H1 (cell line): ENCODE results near the gene CTNNA3. TPM values are rescaled to one million over a fixed set of nuclear protein-coding genes. Genes with fewer than 3 reads are reported as not detected.

Source experiments
- CTCF ChIA-PET: fragments of 300-600 bp; sonication (Branson Sonifier 250); formaldehyde crosslinking; loops from one replicate; lab custom pipeline; 2021; ENCODE audit not compliant: partially characterized antibody; lab: Charles Lee
- POLR2A ChIA-PET: fragments of 300-600 bp; sonication (Branson Sonifier 250); formaldehyde crosslinking; loops from one replicate; lab custom pipeline; 2021; ENCODE audit warnings: inconsistent platforms; ENCODE audit not compliant: partially characterized antibody; lab: Charles Lee
- DNase-seq, 2 experiments: peaks; one replicate each; pipeline versions ENCODE4 v3.0.0 to v3.0.0-alpha.2; 2010 to 2022; ENCODE audit warnings: low spot score in 2 of 2, low read depth in 1 of 2, mixed read lengths in 1 of 2
- FAIRE-seq: peaks from 2 replicates; lab custom pipeline; 2011; peaks lifted over from hg19 to GRCh38; lab: Jason Lieb, UNC
- H2AFZ ChIP-seq: 2 replicates; pipeline ENCODE4 v1.8.1; 2012; ENCODE audit warnings: low read length, inconsistent platforms
- H2AK5ac ChIP-seq: 2 replicates; pipeline ENCODE4 v1.6.1; 2013; ENCODE audit warnings: low read depth, low read length
- H2BK120ac ChIP-seq: replicated peaks from 2 replicates; pipeline ENCODE3; 2013; ENCODE audit warnings: low read depth, low read length, inconsistent platforms
- H2BK12ac ChIP-seq: 2 replicates; pipeline ENCODE4 v1.6.1; 2013; ENCODE audit warnings: low read depth, low read length
- H2BK15ac ChIP-seq: 2 replicates; pipeline ENCODE4 v1.6.1; 2013; ENCODE audit warnings: low read length
- H2BK20ac ChIP-seq: 2 replicates; pipeline ENCODE4 v1.6.1; 2013; ENCODE audit warnings: low read length
- H2BK5ac ChIP-seq: 2 replicates; pipeline ENCODE4 v1.6.1; 2013; ENCODE audit warnings: low read depth, low read length
- H3K14ac ChIP-seq: 2 replicates; pipeline ENCODE4 v1.6.1; 2013; ENCODE audit warnings: inconsistent platforms; ENCODE audit not compliant: insufficient read length
- H3K18ac ChIP-seq: 2 replicates; pipeline ENCODE4 v1.6.1; 2013; ENCODE audit warnings: low read length; ENCODE audit errors: extremely low read depth
- H3K23ac ChIP-seq: 2 replicates; pipeline ENCODE4 v1.6.1; 2013; ENCODE audit warnings: inconsistent platforms; ENCODE audit not compliant: insufficient read length
- H3K23me2 ChIP-seq: 2 replicates; pipeline ENCODE4 v1.6.1; 2013; ENCODE audit warnings: low read depth, low read length
- H3K27ac ChIP-seq: 2 replicates; pipeline ENCODE4 v1.6.1; 2011; ENCODE audit warnings: low read depth, low read length, inconsistent platforms
- H3K27me3 ChIP-seq, 4 experiments: replicated peaks in 1 of 4; 1 replicate in 1 of 4; 2 replicates in 3 of 4; pipeline versions ENCODE4 v1.6.1 to v1.8.1; 2011 to 2013; ENCODE audit warnings: low read length in 3 of 4, mild to moderate bottlenecking in 3 of 4, inconsistent platforms in 2 of 4, mixed read lengths in 2 of 4, moderate library complexity in 1 of 4; ENCODE audit not compliant: control insufficient read depth in 3 of 4, insufficient read depth in 3 of 4; ENCODE audit errors: extremely low read depth in 1 of 4
- H3K36me3 ChIP-seq, 4 experiments: 2 replicates each; pipeline versions ENCODE4 v1.6.1 to v1.8.1; 2011 to 2013; ENCODE audit warnings: mild to moderate bottlenecking in 4 of 4, low read length in 3 of 4, moderate library complexity in 2 of 4, control low read depth in 1 of 4, inconsistent platforms in 1 of 4; ENCODE audit not compliant: insufficient read depth in 4 of 4, control insufficient read depth in 2 of 4
- H3K4ac ChIP-seq: replicated peaks from 2 replicates; pipeline ENCODE3; 2013; ENCODE audit warnings: low read length, low read depth, mixed read lengths, inconsistent platforms; ENCODE audit not compliant: insufficient read length
- H3K4me1 ChIP-seq, 4 experiments: replicated peaks in 1 of 4; 1 replicate in 1 of 4; 2 replicates in 3 of 4; pipeline versions ENCODE4 v1.6.1 to v1.8.1; 2011 to 2013; ENCODE audit warnings: low read length in 3 of 4, inconsistent platforms in 2 of 4, mixed read lengths in 1 of 4; ENCODE audit not compliant: insufficient read depth in 4 of 4, control insufficient read depth in 3 of 4
- H3K4me2 ChIP-seq, 2 experiments: 2 replicates each; pipeline versions ENCODE4 v1.6.1 to v1.8.1; 2011 to 2013; ENCODE audit warnings: low read depth in 2 of 2, low read length in 2 of 2, control low read depth in 1 of 2, inconsistent platforms in 1 of 2, mild to moderate bottlenecking in 1 of 2; ENCODE audit not compliant: insufficient read depth in 1 of 2
- H3K4me3 ChIP-seq, 4 experiments: fragments of 200-600, 300-600 bp in 1 of 4; sonication (generic), shearing (Covaris generic), sonication (Bioruptor Twin) in 1 of 4; 2 replicates each; pipeline versions ENCODE4 v1.5.1 to v1.8.1; 2011 to 2016; ENCODE audit warnings: low read length in 4 of 4, low read depth in 3 of 4, control low read depth in 2 of 4, inconsistent platforms in 2 of 4, mild to moderate bottlenecking in 2 of 4, mixed read lengths in 1 of 4, moderate library complexity in 1 of 4; ENCODE audit not compliant: insufficient read depth in 2 of 4; ENCODE audit errors: extremely low read depth in 1 of 4
- H3K56ac ChIP-seq: replicated peaks from 2 replicates; pipeline ENCODE3; 2013; ENCODE audit warnings: low read depth, mild to moderate bottlenecking, mixed read lengths, low read length, inconsistent platforms; ENCODE audit not compliant: insufficient read length
- H3K79me1 ChIP-seq: 2 replicates; pipeline ENCODE4 v1.6.1; 2013; ENCODE audit warnings: low read depth, low read length, control low read depth
- H3K79me2 ChIP-seq, 2 experiments: 2 replicates each; pipeline versions ENCODE4 v1.6.1 to v1.8.1; 2012 to 2013; ENCODE audit warnings: low read length in 2 of 2, mild to moderate bottlenecking in 2 of 2, inconsistent platforms in 1 of 2; ENCODE audit not compliant: insufficient read depth in 2 of 2, control insufficient read depth in 1 of 2
- H3K9ac ChIP-seq, 4 experiments: replicated peaks in 1 of 4; 1 replicate in 1 of 4; 2 replicates in 3 of 4; pipeline versions ENCODE4 v1.6.1 to v1.8.1; 2011 to 2013; ENCODE audit warnings: low read depth in 3 of 4, low read length in 3 of 4, control low read depth in 2 of 4, mild to moderate bottlenecking in 2 of 4, moderate library complexity in 2 of 4, inconsistent platforms in 1 of 4; ENCODE audit errors: extremely low read depth in 1 of 4
- H3K9me3 ChIP-seq, 2 experiments: 2 replicates each; pipeline versions ENCODE4 v1.6.1 to v1.8.1; 2012 to 2013; ENCODE audit warnings: mild to moderate bottlenecking in 2 of 2, moderate library complexity in 2 of 2, control low read depth in 1 of 2, inconsistent platforms in 1 of 2, low read depth in 1 of 2, low read length in 1 of 2, mixed read lengths in 1 of 2; ENCODE audit not compliant: insufficient read depth in 2 of 2
- H4K20me1 ChIP-seq, 2 experiments: replicated peaks in 1 of 2; 2 replicates each; pipeline versions ENCODE3 to v1.8.1; 2011 to 2013; ENCODE audit warnings: inconsistent platforms in 2 of 2, low read length in 2 of 2, mild to moderate bottlenecking in 1 of 2; ENCODE audit not compliant: insufficient read depth in 2 of 2, control insufficient read depth in 1 of 2
- H4K5ac ChIP-seq: 2 replicates; pipeline ENCODE4 v1.6.1; 2013; ENCODE audit warnings: low read length, low read depth, mixed read lengths, inconsistent platforms; ENCODE audit not compliant: insufficient read length
- H4K8ac ChIP-seq: 2 replicates; pipeline ENCODE4 v1.8.0; 2013; ENCODE audit warnings: mild to moderate bottlenecking, moderate library complexity, low read length, inconsistent platforms; ENCODE audit not compliant: insufficient read depth; ENCODE audit errors: extremely low read depth
- H4K91ac ChIP-seq: replicated peaks from 2 replicates; pipeline ENCODE3; 2013; ENCODE audit warnings: low read length, mixed read lengths, inconsistent platforms; ENCODE audit not compliant: insufficient read length
- CHD2 ChIP-seq: IDR thresholded peaks from 2 replicates; pipeline ENCODE4 v1.6.1; 2012; ENCODE audit warnings: low read length, improper control_type of control experiment
- GABPA ChIP-seq: IDR thresholded peaks from 2 replicates; pipeline ENCODE4 v1.6.1; 2011; ENCODE audit warnings: mild to moderate bottlenecking, low read length, moderate library complexity, borderline replicate concordance; ENCODE audit not compliant: insufficient read depth
- GTF2F1 ChIP-seq: IDR thresholded peaks from 2 replicates; pipeline ENCODE4 v1.6.1; 2012; ENCODE audit warnings: low read depth, low read length, improper control_type of control experiment, borderline replicate concordance
- KDM1A ChIP-seq: fragments of 200-600, 300-600 bp; sonication (generic); IDR thresholded peaks from 2 replicates; pipeline ENCODE4 v1.7.1; 2016; ENCODE audit warnings: mild to moderate bottlenecking, low read length, borderline replicate concordance
- PHF8 ChIP-seq: fragments of 200-600 bp; sonication (generic); conservative IDR thresholded peaks from 2 replicates; pipeline ENCODE4 v1.7.1; 2012; ENCODE audit warnings: low read depth, mild to moderate bottlenecking, inconsistent platforms, low read length, moderate library complexity
- POLR2AphosphoS5 ChIP-seq: IDR thresholded peaks from 2 replicates; pipeline ENCODE4 v1.6.1; 2011; ENCODE audit warnings: low read depth, low read length
- RBBP5 ChIP-seq: IDR thresholded peaks from 2 replicates; pipeline ENCODE4 v1.7.1; 2012; ENCODE audit warnings: low read depth, mild to moderate bottlenecking, inconsistent platforms, low read length, moderate library complexity, borderline replicate concordance
- SIX5 ChIP-seq: IDR thresholded peaks from 2 replicates; pipeline ENCODE4 v1.6.1; 2011; ENCODE audit warnings: mild to moderate bottlenecking, low read depth, low read length
- polyA plus RNA-seq, 7 experiments: library from polyadenylated mRNA; depleted of rRNA in 3 of 7; stranded (reverse) in 5 of 7; unstranded in 2 of 7; fragments of >200 nt in 5 of 7; fragments of 200-250 nt in 2 of 7; gene quantifications; 1 replicate in 5 of 7; 2 replicates in 1 of 7; 4 replicates in 1 of 7; pipeline versions ENCODE4 v1.2.1 to v1.2.3, GENCODE V29; 2011 to 2013; ENCODE audit warnings: missing spikeins in 2 of 7, mixed read lengths in 2 of 7
- total RNA-seq: library from RNA; stranded (reverse); fragmentation: NEBNext Ultra II Directional; extraction: Animal tissue kit (Norgen Biotek cat#: 25700); gene quantifications from 2 replicates; pipeline ENCODE4 v1.2.1, GENCODE V29; 2021
- TF ChIP-seq, protein P1 (sequence below), 3 experiments: IDR thresholded peaks; 1 replicate in 2 of 3; 2 replicates in 1 of 3; pipeline versions ENCODE4 v1.5.1 to v1.6.1; 2011; ENCODE audit warnings: low read length in 3 of 3, mild to moderate bottlenecking in 3 of 3, inconsistent platforms in 2 of 3, low read depth in 1 of 3, moderate library complexity in 1 of 3; ENCODE audit not compliant: insufficient read depth in 1 of 3; ENCODE audit errors: control extremely low read depth in 1 of 3

Gene CTNNA3
- total and polyA plus RNA-seq, 2 of the 8 experiments (the other 6 are each of a cell fraction or from before 2014, with no cell fraction given): 1.3 to 1.5 TPM

DNA sequence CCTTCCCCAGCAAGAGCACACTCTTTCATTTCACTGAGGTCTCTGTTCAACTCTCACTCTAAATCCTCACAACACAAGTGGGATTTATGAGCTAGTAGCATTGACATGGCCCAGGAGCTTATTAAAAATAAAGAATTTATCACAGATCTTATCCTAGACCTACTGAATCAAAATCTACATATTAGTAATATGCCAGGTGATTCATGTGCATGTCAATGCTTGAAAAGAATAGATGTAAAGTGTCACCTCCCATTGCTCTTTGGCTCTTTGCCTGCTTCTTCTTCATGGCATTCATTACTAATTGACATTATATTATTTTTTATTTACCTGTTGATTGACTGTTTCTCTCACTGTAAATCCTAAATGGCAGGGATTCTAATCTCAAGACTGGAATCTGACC lies 1229.4 kb downstream of the CTNNA3 start:
- no peaks in the 10 kb centered on the region for H3K27me3 ChIP-seq
- no peaks in the 10 kb centered on the region for H3K79me1 ChIP-seq
- H3K9me3 ChIP-seq: no peaks in the 10 kb centered on the region
- no peak overlapping the region for H3K9ac ChIP-seq
- H3K4me3 ChIP-seq: no peak overlapping the region
- ChIA-PET POLR2A (no interaction called here), CTCF (no interaction called here)
- no peak overlapping the region for H3K18ac ChIP-seq
- no peak overlapping the region for H2BK12ac ChIP-seq
- no peaks in the 10 kb centered on the region for H3K4me1 ChIP-seq
- H3K56ac ChIP-seq: no peak overlapping the region
- H4K91ac ChIP-seq: no peak overlapping the region
- H3K79me2 ChIP-seq: no peaks in the 10 kb centered on the region
- FAIRE-seq: no peak
- no peak overlapping the region for H2BK15ac ChIP-seq
- no peak overlapping the region for H2AFZ ChIP-seq
- peaks cover 2% of the 10 kb centered on the region; the same call in 1 of the 2 replicates for H3K23me2 ChIP-seq
- H4K5ac ChIP-seq: no peak overlapping the region
- H4K8ac ChIP-seq: no peak overlapping the region
- no peak for DNase-seq
- no peak overlapping the region for H2AK5ac ChIP-seq
- no peak overlapping the region for H2BK5ac ChIP-seq
- no peak overlapping the region for H3K23ac ChIP-seq
- no peaks in the 10 kb centered on the region for H3K36me3 ChIP-seq
- H3K14ac ChIP-seq: no peak overlapping the region
- no peak overlapping the region for H3K27ac ChIP-seq
- H2BK20ac ChIP-seq: no peak overlapping the region
- no peaks in the 10 kb centered on the region for H4K20me1 ChIP-seq
- H3K4ac ChIP-seq: no peak overlapping the region
- H3K4me2 ChIP-seq: no peak overlapping the region
- H2BK120ac ChIP-seq: no peak overlapping the region
- TF ChIP-seq GABPA (no peak), RBBP5 (no peak), GTF2F1 (no peak), CHD2 (no peak), KDM1A (no peak), PHF8 (no peak), SIX5 (no peak), POLR2AphosphoS5 (no peak)
- TF ChIP-seq, protein P1, sequence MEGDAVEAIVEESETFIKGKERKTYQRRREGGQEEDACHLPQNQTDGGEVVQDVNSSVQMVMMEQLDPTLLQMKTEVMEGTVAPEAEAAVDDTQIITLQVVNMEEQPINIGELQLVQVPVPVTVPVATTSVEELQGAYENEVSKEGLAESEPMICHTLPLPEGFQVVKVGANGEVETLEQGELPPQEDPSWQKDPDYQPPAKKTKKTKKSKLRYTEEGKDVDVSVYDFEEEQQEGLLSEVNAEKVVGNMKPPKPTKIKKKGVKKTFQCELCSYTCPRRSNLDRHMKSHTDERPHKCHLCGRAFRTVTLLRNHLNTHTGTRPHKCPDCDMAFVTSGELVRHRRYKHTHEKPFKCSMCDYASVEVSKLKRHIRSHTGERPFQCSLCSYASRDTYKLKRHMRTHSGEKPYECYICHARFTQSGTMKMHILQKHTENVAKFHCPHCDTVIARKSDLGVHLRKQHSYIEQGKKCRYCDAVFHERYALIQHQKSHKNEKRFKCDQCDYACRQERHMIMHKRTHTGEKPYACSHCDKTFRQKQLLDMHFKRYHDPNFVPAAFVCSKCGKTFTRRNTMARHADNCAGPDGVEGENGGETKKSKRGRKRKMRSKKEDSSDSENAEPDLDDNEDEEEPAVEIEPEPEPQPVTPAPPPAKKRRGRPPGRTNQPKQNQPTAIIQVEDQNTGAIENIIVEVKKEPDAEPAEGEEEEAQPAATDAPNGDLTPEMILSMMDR (IDR thresholded peaks at IDR 0.05; ENCODE audit: control extremely low read depth in 1 of 3, insufficient read depth in 1 of 3, low read depth in 1 of 3, low read length in 3 of 3): no peak
